ENCODE data around the gene SETD3. TPM values are rescaled to one million over a fixed set of nuclear protein-coding genes. Genes with fewer than 3 reads are reported as not detected.
A peak's percentile ranks its signal among the peaks of the same experiment; 100 is the strongest.

Gene SETD3
- polyA plus RNA-seq, 10 donors = 50.2 to 76.3 (median 60.3) TPM

- peak in 1 of 3 donors; percentile 9 for DNase-seq
Measured at GRCh38 chr14:99426265-99426664, 54.4 kb downstream of the SETD3 start.

GRCh38 chr14:99425272-99425681, 55.4 kb downstream of the SETD3 start:
- DNase-seq = peak in 1 of 3 donors; percentile 23

GRCh38 chr14:99424306-99424877, 56.3 kb downstream of the SETD3 start:
- no peak for DNase-seq

GRCh38 chr14:99423434-99423833, 57.2 kb downstream of the SETD3 start:
- DNase-seq = no peak

- DNase-seq = no peak
Measured at GRCh38 chr14:99422228-99423010, 58.2 kb downstream of the SETD3 start.

GRCh38 chr14:99420711-99421110, 59.9 kb downstream of the SETD3 start:
- DNase-seq = peak in 2 of 3 donors; percentile 21 to 81

GRCh38 chr14:99419905-99420304, 60.8 kb downstream of the SETD3 start:
- DNase-seq = no peak

- DNase-seq = no peak
Measured at GRCh38 chr14:99418242-99418641, 62.4 kb downstream of the SETD3 start.

- no peak for DNase-seq
Measured at GRCh38 chr14:99416909-99417308, 63.8 kb downstream of the SETD3 start.

- DNase-seq = peak; percentile 82 to 87 (median 84)
Measured at GRCh38 chr14:99415496-99416281, 65.0 kb downstream of the SETD3 start.

- no peak for DNase-seq
Measured at GRCh38 chr14:99413911-99414310, 66.7 kb downstream of the SETD3 start.

- DNase-seq = no peak
Measured at GRCh38 chr14:99413172-99413571, 67.5 kb downstream of the SETD3 start.

- DNase-seq = no peak
Measured at GRCh38 chr14:99412117-99413061, 68.3 kb downstream of the SETD3 start.

- DNase-seq = no peak
Measured at GRCh38 chr14:99410019-99410418, 70.6 kb downstream of the SETD3 start.

- DNase-seq = no peak
Measured at GRCh38 chr14:99408971-99409289, 71.7 kb downstream of the SETD3 start.

- DNase-seq = no peak
Measured at GRCh38 chr14:99408286-99408970, 72.2 kb downstream of the SETD3 start.

GRCh38 chr14:99407416-99407815, 73.2 kb downstream of the SETD3 start:
- DNase-seq = no peak

- no peak for DNase-seq
Measured at GRCh38 chr14:99402950-99403349, 77.7 kb downstream of the SETD3 start.

GRCh38 chr14:99402285-99402648, 78.4 kb downstream of the SETD3 start:
- DNase-seq = no peak

- no peak for DNase-seq
Measured at GRCh38 chr14:99401621-99402284, 78.9 kb downstream of the SETD3 start.

- DNase-seq = no peak
Measured at GRCh38 chr14:99401211-99401610, 79.4 kb downstream of the SETD3 start.

Measured in muscle of back (tissue), 11 donors.